Erythroblast (primary cell): Measurements from ENCODE around the gene SV2C.

ENCODE experiments used
- GATA1 ChIP-seq: IDR thresholded peaks from 2 replicates; pipeline ENCODE4 v1.6.1; 2011; ENCODE audit warnings: low read depth, mild to moderate bottlenecking, control low read depth, low read length, moderate library complexity
- POLR2A ChIP-seq: IDR thresholded peaks from 2 replicates; pipeline ENCODE4 v1.6.1; 2011; ENCODE audit warnings: mild to moderate bottlenecking, low read length

- TF ChIP-seq GATA1 (no peak), POLR2A (no peak)
These were observed 50.8 kb downstream of the SV2C start for GRCh38 chr5:76134003-76134402.
